Gastroesophageal sphincter (tissue), 4 donors: ENCODE results near the gene FAM25A. TPM values are rescaled to one million over a fixed set of nuclear protein-coding genes. Genes with fewer than 3 reads are reported as not detected.

Source experiments
- ATAC-seq: fragments of 150-250 bp; one replicate; pipeline ENCODE4 v1.9.1; 2016; ENCODE audit warnings: mild to moderate bottlenecking, moderate library complexity
- H3K27ac ChIP-seq, 4 donors: fragments of 200-600 bp; sonication (generic) in 3 of 4; 1 replicate in 3 of 4; 2 replicates in 1 of 4; pipeline ENCODE4 v1.5.1; 2016 to 2019
- H3K27me3 ChIP-seq: fragments of 200-600 bp; sonication (generic); one replicate; pipeline ENCODE4 v1.5.1; 2019
- H3K36me3 ChIP-seq, 2 donors: fragments of 200-600 bp; sonication (generic); one replicate each; pipeline ENCODE4 v1.5.1; 2019; ENCODE audit warnings: control low read depth in 1 of 2
- H3K4me1 ChIP-seq, 3 donors: fragments of 200-600 bp; sonication (generic); 1 replicate in 2 of 3; 2 replicates in 1 of 3; pipeline ENCODE4 v1.5.1; 2016 to 2019; ENCODE audit warnings: control low read depth in 2 of 3
- H3K4me3 ChIP-seq, 2 donors: fragments of 200-600 bp; sonication (generic); one replicate each; pipeline ENCODE4 v1.5.1; 2019; ENCODE audit warnings: mild to moderate bottlenecking in 1 of 2, moderate library complexity in 1 of 2
- H3K9me3 ChIP-seq, 3 donors: fragments of 200-600 bp; sonication (generic); one replicate each; pipeline ENCODE4 v1.5.1; 2017 to 2019; ENCODE audit warnings: control low read depth in 2 of 3
- EP300 ChIP-seq: sonication (generic); formaldehyde crosslinking; IDR thresholded peaks from one replicate; pipeline ENCODE4 v1.6.1; 2017; ENCODE audit warnings: antibody characterized with exemption, mild to moderate bottlenecking
- POLR2A ChIP-seq, 2 donors: fragments of 450-650 bp; IDR thresholded peaks; one replicate each; pipeline ENCODE4 v1.6.1; 2017; ENCODE audit warnings: antibody characterized with exemption in 2 of 2, mild to moderate bottlenecking in 2 of 2, moderate library complexity in 1 of 2
- POLR2AphosphoS5 ChIP-seq: sonication (generic); formaldehyde crosslinking; IDR thresholded peaks from one replicate; pipeline ENCODE4 v1.6.1; 2017; ENCODE audit warnings: antibody characterized with exemption
- WGBS, 2 donors: methylation state at CpG; one replicate each; pipeline ENCODE4 v1.1.5; 2018; ENCODE audit warnings: low coverage in 1 of 2; 5-methylcytosine and 5-hydroxymethylcytosine counted together
- total RNA-seq, 4 donors: library from RNA; depleted of rRNA; stranded (reverse); fragments of >200 nt; gene quantifications; one replicate each; pipeline ENCODE4 v1.1.0, GENCODE V29; 2016
- TF ChIP-seq, protein P1 (sequence below), 4 experiments: fragments of 200-600 bp in 2 of 4; fragments of 450-650 bp in 2 of 4; sonication (generic) in 1 of 4; IDR thresholded peaks; one replicate each; pipeline ENCODE4 v1.5.1; 2017 to 2019; ENCODE audit warnings: antibody characterized with exemption in 4 of 4, mild to moderate bottlenecking in 2 of 4, moderate library complexity in 2 of 4

The FAM25A gene
- total RNA-seq, 4 donors from 2014 or later: not detected

DNA sequence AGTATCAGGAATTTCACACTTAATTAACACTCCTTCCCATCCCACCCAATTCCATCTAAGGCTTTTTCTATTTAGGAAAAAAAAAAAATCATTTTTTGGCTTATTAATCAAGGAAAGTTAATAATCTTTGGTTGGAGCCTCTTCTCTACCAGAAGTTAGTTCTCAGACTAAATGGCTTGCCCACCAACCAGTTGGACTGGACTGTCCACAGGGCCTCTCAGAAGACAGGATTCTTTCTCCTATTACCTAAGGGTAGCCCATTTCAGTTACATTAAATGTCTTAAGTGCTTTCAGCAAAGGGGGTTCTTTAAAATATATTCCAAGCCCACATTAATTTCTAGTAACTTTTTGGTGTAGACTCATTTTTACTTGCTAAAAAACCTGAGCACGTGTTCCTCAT lies 39.3 kb downstream of the FAM25A start:
- no peak for ATAC-seq
- H3K9me3 ChIP-seq: no peaks in the 10 kb centered on the region
- H3K27ac ChIP-seq: no peak overlapping the region
- TF ChIP-seq, protein P1, sequence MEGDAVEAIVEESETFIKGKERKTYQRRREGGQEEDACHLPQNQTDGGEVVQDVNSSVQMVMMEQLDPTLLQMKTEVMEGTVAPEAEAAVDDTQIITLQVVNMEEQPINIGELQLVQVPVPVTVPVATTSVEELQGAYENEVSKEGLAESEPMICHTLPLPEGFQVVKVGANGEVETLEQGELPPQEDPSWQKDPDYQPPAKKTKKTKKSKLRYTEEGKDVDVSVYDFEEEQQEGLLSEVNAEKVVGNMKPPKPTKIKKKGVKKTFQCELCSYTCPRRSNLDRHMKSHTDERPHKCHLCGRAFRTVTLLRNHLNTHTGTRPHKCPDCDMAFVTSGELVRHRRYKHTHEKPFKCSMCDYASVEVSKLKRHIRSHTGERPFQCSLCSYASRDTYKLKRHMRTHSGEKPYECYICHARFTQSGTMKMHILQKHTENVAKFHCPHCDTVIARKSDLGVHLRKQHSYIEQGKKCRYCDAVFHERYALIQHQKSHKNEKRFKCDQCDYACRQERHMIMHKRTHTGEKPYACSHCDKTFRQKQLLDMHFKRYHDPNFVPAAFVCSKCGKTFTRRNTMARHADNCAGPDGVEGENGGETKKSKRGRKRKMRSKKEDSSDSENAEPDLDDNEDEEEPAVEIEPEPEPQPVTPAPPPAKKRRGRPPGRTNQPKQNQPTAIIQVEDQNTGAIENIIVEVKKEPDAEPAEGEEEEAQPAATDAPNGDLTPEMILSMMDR (IDR thresholded peaks at IDR 0.05): no peak
- no peak for TF ChIP-seq POLR2AphosphoS5
- no peak for TF ChIP-seq POLR2A (IDR thresholded peaks at IDR 0.05)
- TF ChIP-seq EP300: no peak
- peaks cover 0 to 100% of the 10 kb centered on the region in 2 donors for H3K36me3 ChIP-seq
- no peaks in the 10 kb centered on the region for H3K27me3 ChIP-seq
- H3K4me3 ChIP-seq: no peak overlapping the region
- H3K4me1 ChIP-seq: no peaks in the 10 kb centered on the region
- 75 to 100% methylated on average over 1 of the region's 1 CpG for WGBS, 2 donors

DNA sequence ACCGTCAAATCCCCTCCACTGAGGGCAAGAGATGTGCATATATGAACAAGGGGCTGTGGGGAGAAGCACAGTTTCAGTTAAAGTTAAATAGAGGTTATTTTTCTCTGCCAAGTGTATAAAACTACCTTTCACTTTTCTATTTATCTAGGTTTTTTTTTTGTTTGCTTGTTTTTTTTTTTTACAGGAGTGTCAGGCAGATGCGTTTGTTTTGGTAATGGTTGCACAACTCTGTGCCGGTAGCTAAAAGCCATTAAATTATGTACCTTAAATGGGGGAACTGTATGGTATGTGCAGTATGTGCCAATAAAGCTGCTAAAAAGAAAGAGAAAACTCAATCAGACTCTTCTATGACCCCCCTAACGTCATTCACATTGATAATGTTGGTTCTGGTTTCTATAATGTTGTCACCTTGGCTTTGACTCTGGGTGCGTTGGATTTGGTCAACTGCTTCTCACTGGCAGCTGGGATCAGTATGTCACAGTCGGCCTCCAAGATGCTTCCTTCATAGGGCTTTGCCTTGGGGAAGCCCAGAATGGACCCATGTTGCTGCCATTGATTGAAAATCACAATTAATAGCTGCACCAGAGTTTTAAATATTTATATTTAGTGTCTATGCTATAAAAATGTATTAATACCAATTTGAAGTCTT lies 40.3 kb downstream of the FAM25A start:
- H3K27ac ChIP-seq: no peak overlapping the region
- peaks cover 0 to 100% of the 10 kb centered on the region in 2 donors for H3K36me3 ChIP-seq
- TF ChIP-seq POLR2A (IDR thresholded peaks at IDR 0.05): no peak
- TF ChIP-seq, protein P1 (IDR thresholded peaks at IDR 0.05): no peak
- TF ChIP-seq POLR2AphosphoS5: no peak
- TF ChIP-seq EP300: no peak
- no peaks in the 10 kb centered on the region for H3K4me1 ChIP-seq
- WGBS, 2 donors: 77 to 94% methylated on average over 4 to 6 of the region's 6 CpGs
- no peak overlapping the region for H3K4me3 ChIP-seq
- ATAC-seq: no peak
- H3K9me3 ChIP-seq: no peaks in the 10 kb centered on the region
- no peaks in the 10 kb centered on the region for H3K27me3 ChIP-seq

DNA sequence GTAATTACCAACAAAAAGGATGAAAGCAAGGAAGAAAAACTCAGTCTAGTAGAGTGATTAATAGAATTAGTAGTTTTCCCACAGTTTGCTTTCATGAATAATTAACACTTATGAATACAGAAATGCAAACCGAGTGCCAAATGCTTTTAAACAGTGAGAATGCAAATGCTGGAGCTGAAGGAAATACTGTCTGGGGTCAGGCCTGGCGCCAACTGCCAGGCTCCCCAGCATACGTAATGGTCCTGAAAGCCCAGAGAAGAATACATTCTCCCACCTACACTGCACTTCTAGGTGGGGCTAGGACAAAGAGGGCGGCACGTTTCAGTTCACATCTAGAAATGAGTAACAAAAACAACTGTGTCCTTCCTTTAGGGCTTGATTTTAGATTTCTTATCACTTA lies 44.6 kb downstream of the FAM25A start:
- TF ChIP-seq EP300: no peak
- TF ChIP-seq, protein P1 (IDR thresholded peaks at IDR 0.05): no peak
- TF ChIP-seq POLR2AphosphoS5: no peak
- no peak for TF ChIP-seq POLR2A (IDR thresholded peaks at IDR 0.05)
- H3K4me3 ChIP-seq: no peak overlapping the region
- H3K9me3 ChIP-seq: no peaks in the 10 kb centered on the region
- 65 to 69% methylated on average over 4 to 5 of the region's 5 CpGs for WGBS, 2 donors
- no peak overlapping the region for H3K27ac ChIP-seq
- H3K36me3 ChIP-seq: peaks cover 0 to 99% of the 10 kb centered on the region in 2 donors
- no peaks in the 10 kb centered on the region for H3K4me1 ChIP-seq
- H3K27me3 ChIP-seq: no peaks in the 10 kb centered on the region
- ATAC-seq: no peak

DNA sequence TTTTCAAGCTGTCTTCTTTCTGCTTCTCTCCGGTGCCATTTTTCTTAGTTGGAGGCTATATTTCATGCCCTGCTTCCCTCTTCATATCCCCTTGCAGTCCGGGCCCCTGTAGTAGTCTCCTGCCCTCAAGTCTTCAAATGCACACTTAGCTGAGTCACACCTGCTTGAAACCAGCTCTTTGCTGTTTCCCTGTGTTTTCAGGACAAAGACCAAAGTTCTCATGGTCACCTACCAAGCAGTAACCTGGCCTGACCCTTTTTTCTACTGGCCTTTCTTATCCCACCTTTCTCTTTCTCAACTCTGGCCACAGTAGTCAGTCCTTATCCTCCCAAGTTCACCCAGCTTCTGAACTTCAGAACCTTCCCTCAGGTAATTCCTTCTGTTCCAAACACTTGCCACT lies 46.1 kb downstream of the FAM25A start:
- no peak overlapping the region for H3K4me3 ChIP-seq
- H3K9me3 ChIP-seq: no peaks in the 10 kb centered on the region
- H3K4me1 ChIP-seq: no peaks in the 10 kb centered on the region
- no peak for ATAC-seq
- peaks cover 0 to 99% of the 10 kb centered on the region in 2 donors for H3K36me3 ChIP-seq
- H3K27me3 ChIP-seq: no peaks in the 10 kb centered on the region
- H3K27ac ChIP-seq: no peak overlapping the region
- TF ChIP-seq POLR2AphosphoS5 (no peak), POLR2A (IDR thresholded peaks at IDR 0.05) (no peak), EP300 (no peak)
- TF ChIP-seq, protein P1 (IDR thresholded peaks at IDR 0.05): no peak
- 100% methylated on average over 2 of the region's 2 CpGs for WGBS, 2 donors

DNA sequence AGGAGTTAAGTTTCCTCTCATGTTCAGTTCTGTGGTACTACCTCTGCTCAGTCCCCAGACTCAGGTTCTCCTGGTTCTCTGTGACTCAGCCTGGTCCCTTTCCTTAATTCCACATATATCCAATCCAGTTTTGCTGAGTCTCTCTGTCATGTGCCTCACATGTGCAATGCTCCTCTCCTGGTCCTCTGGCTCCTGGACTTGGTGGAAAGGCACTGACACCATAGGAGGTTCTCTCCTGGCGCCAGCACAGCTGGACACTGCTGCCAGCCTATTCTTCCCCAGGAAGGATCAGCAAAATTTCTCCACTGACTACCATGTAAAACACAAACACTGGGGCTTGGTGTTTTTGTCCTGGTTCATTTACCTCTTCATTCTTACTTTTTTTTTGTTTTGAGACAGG lies 46.8 kb downstream of the FAM25A start:
- H3K27ac ChIP-seq: no peak overlapping the region
- no peaks in the 10 kb centered on the region for H3K27me3 ChIP-seq
- whole genome bisulfite sequencing, 2 donors: 85% methylated on average over 1 of the region's 1 CpG; no CpG with 5 or more reads in 1 of the 2 donors
- H3K36me3 ChIP-seq: peaks cover 0 to 98% of the 10 kb centered on the region in 2 donors
- no peak overlapping the region for H3K4me3 ChIP-seq
- TF ChIP-seq POLR2A (IDR thresholded peaks at IDR 0.05) (no peak), POLR2AphosphoS5 (no peak), EP300 (no peak)
- TF ChIP-seq, protein P1 (IDR thresholded peaks at IDR 0.05): no peak
- no peaks in the 10 kb centered on the region for H3K9me3 ChIP-seq
- no peak for ATAC-seq
- no peaks in the 10 kb centered on the region for H3K4me1 ChIP-seq
